ENCODE data around the gene SNRPA.
"Not testable (repeated sequence)": the region's sequence is repeated elsewhere in the genome, so short reads cannot be mapped to it uniquely, and the experiment has no call there.

DNA sequence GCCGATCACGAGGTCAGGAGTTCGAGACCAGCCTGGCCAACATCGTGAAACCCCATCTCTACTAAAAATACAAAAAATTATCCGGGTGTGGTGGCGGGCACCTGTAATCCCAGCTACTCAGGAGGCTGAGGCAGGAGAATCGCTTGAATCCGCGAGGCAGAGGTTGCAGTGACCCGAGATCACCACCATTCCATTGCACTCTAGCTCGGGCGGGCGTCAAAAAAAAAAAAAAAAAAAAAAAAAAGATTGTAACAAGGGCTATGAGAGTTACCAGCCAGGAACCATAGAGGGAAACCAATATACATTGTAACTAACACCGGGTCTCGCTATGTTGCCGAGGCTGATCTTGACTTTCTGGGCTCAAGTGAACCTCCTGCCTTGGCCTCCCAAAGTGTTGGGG lies 18.7 kb upstream of the SNRPA start:
- TF ChIP-seq POLR2A, CTCF (IDR thresholded peaks at IDR 0.05): not testable (repeated sequence)
